Neural crest cell (in vitro differentiated cells): ENCODE measurements around the gene ATF6. TPM values are rescaled to one million over a fixed set of nuclear protein-coding genes. Genes with fewer than 3 reads are reported as not detected.

Experiments
- DNase-seq: peaks from one replicate; pipeline ENCODE4 v3.0.0; 2021; ENCODE audit warnings: low read depth, mixed read lengths, low spot score
- H3K27ac Mint-ChIP-seq: one replicate; pipeline ENCODE4 v1.8.0; 2021; ENCODE audit warnings: mild to moderate bottlenecking, mixed read lengths; ENCODE audit not compliant: unreplicated experiment
- H3K27me3 Mint-ChIP-seq: 2 replicates; pipeline ENCODE4 v1.8.0; 2021; ENCODE audit warnings: low read depth, mild to moderate bottlenecking, mixed read lengths
- H3K36me3 Mint-ChIP-seq: 2 replicates; pipeline ENCODE4 v1.8.0; 2021; ENCODE audit warnings: low read depth, mild to moderate bottlenecking, mixed read lengths
- H3K4me1 Mint-ChIP-seq: 2 replicates; pipeline ENCODE4 v1.8.0; 2021; ENCODE audit warnings: mixed read lengths
- H3K4me3 Mint-ChIP-seq: one replicate; pipeline ENCODE4 v1.8.0; 2021; ENCODE audit warnings: mild to moderate bottlenecking, mixed read lengths
- H3K9me3 Mint-ChIP-seq: 2 replicates; pipeline ENCODE4 v1.8.0; 2021; ENCODE audit warnings: mixed read lengths
- total RNA-seq: library from RNA; stranded (reverse); gene quantifications from 2 replicates; pipeline ENCODE4 v1.2.1, GENCODE V29; 2021
- TF ChIP-seq, protein P1 (sequence below): fragments of 200-600 bp; sonication (generic); conservative IDR thresholded peaks from 2 replicates; pipeline ENCODE4 v1.5.0; 2021; ENCODE audit warnings: antibody characterized with exemption, mild to moderate bottlenecking

The ATF6 gene
- total RNA-seq, 1 donor from 2014 or later, result 17.8 TPM

DNA sequence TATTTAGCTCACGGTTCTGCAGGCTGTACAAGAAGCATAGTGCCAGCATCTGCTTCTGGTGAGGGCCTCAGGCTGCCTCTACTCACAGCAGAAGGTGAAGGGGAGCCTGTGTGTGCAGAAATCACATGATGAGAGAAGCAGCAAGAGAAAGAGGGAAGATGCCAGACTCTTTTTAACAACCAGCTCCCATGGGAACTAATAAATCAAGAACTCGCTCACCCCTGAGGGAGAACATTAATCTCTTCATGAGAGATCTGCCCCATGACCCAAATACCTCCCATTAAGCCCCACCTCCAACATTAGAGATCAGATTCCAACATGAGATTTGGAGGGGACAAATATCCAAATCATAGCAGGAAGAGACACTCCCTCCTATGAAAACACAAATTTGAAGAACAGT lies 183.4 kb downstream of the ATF6 start:
- H3K4me3 Mint-ChIP-seq, result no peak overlapping the region

DNA sequence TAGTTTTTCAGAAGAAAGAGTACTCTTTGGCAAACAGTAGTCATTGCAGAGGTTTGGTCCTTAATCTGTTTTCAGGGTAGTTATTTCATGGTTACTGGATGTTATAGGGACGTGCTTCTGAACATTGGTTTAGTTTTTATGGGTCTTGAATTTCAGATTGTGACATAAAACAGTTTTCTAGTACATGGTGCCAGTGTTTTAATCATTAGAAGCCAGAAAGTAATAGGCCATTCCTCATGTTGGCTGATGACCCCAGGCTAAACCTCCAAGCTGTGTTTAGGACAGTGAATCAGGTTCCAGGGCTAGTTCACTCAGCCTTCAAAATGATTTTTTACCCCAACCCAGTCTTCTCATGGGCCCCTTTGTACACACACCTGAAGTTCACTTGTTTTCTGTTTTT lies 184.3 kb downstream of the ATF6 start:
- Mint-ChIP-seq H3K9me3 (no peaks in the 10 kb centered on the region), H3K4me1 (no peaks in the 10 kb centered on the region), H3K4me3 (no peak overlapping the region), H3K27ac (no peak overlapping the region), H3K27me3 (no peaks in the 10 kb centered on the region), H3K36me3 (no peaks in the 10 kb centered on the region)
- TF ChIP-seq, protein P1, sequence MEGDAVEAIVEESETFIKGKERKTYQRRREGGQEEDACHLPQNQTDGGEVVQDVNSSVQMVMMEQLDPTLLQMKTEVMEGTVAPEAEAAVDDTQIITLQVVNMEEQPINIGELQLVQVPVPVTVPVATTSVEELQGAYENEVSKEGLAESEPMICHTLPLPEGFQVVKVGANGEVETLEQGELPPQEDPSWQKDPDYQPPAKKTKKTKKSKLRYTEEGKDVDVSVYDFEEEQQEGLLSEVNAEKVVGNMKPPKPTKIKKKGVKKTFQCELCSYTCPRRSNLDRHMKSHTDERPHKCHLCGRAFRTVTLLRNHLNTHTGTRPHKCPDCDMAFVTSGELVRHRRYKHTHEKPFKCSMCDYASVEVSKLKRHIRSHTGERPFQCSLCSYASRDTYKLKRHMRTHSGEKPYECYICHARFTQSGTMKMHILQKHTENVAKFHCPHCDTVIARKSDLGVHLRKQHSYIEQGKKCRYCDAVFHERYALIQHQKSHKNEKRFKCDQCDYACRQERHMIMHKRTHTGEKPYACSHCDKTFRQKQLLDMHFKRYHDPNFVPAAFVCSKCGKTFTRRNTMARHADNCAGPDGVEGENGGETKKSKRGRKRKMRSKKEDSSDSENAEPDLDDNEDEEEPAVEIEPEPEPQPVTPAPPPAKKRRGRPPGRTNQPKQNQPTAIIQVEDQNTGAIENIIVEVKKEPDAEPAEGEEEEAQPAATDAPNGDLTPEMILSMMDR, result no peak
- no peak for DNase-seq

More for the DNA sequence above, 183.4 kb downstream of the ATF6 start:
- TF ChIP-seq, protein P1, result no peak
- Mint-ChIP-seq H3K27me3 (no peaks in the 10 kb centered on the region), H3K4me1 (no peaks in the 10 kb centered on the region), H3K27ac (no peak overlapping the region), H3K9me3 (no peaks in the 10 kb centered on the region), H3K36me3 (no peaks in the 10 kb centered on the region)
- no peak for DNase-seq

DNA sequence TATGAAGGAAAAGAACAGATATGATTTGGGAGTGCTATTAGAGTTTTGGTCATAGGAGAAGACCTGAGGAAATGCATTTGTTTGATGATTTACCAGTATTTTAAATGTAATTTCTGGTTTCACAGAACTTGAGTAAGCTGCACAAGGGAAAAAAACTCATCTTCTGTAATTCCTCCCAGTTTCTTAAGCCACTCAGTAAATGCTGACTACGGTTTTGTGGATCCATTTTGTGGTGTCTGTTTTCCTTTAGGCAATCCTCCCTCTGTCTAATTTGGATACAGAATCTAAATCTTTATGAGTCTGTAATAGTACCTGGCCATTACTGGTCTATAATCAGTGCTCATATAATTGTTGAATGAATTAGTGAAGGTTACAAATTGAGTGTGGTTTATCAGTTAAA lies 185.5 kb downstream of the ATF6 start:
- Mint-ChIP-seq H3K4me1 (no peaks in the 10 kb centered on the region), H3K9me3 (no peaks in the 10 kb centered on the region), H3K27ac (no peak overlapping the region), H3K36me3 (no peaks in the 10 kb centered on the region), H3K4me3 (no peak overlapping the region), H3K27me3 (no peaks in the 10 kb centered on the region)
- DNase-seq, result no peak
- TF ChIP-seq, protein P1, result no peak

DNA sequence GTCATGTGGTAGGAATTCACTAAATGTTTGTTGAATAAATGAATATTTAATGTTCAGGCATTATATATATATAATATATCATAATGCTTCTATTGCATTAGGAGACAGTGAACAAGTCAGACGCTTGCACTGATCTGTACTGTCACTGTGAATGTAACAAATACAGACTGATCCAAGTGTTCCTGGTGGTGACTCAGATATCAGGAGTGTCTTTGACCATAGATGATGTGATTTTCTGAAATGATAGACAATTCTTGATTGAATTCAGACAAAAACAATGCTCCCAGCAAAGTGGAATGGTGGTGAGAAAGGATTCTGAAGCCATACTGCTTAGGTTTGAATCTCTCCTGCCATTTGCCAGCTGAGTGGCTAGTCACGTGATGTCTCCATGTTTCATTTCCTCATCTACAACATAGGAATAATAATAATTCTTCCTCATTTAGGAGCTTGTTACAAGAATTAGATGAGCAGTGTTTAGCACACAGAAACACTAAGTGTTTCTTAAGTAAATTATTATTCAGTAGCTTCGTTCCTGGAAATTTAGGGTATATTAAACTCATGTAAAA lies 186.6 kb downstream of the ATF6 start:
- Mint-ChIP-seq H3K4me1 (no peaks in the 10 kb centered on the region), H3K27ac (no peak overlapping the region), H3K27me3 (no peaks in the 10 kb centered on the region), H3K4me3 (no peak overlapping the region), H3K36me3 (no peaks in the 10 kb centered on the region), H3K9me3 (no peaks in the 10 kb centered on the region)
- DNase-seq, result no peak
- TF ChIP-seq, protein P1, result no peak

DNA sequence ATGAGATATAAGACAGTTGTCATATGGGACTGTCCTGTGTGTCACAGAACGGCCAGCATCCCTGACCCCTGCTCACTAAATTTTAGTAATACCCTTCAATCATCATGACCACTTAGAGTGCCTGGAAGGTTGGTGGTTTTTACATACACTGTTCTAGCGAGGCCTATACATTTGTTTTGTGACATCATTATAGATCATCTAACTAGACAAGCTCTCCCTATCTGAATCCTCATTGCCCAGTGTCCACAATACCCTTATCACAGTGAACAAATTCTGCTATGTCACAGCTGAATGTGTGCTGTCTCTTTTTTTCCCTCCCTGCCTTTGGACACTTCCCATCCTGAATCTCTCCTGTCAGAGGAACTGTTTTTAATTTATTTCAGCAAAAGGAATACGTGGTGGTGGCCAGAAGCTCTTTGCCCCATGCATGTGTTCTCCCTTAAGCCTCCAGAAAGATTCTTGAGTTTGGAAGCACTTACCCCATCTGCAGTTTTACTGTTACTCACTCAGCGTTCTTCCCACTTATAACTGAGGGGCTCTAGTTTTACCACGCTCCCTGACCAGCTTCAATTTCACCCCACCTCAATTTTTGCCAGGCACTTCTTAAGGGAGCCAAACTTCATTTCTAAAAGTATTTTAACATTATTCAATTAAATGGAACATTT lies 187.3 kb downstream of the ATF6 start:
- Mint-ChIP-seq H3K27ac (no peak overlapping the region), H3K4me3 (no peak overlapping the region), H3K27me3 (no peaks in the 10 kb centered on the region), H3K4me1 (no peaks in the 10 kb centered on the region), H3K9me3 (no peaks in the 10 kb centered on the region), H3K36me3 (no peaks in the 10 kb centered on the region)
- DNase-seq, result no peak
- TF ChIP-seq, protein P1, result no peak
